ENCODE measurements around the gene EPHA3. TPM values are rescaled to one million over a fixed set of nuclear protein-coding genes. Genes with fewer than 3 reads are reported as not detected.

Gene EPHA3
- total and polyA plus RNA-seq, 2 of the 4 experiments (the other 2 are of a cell fraction), result 0.10 to 0.18 TPM

DNA sequence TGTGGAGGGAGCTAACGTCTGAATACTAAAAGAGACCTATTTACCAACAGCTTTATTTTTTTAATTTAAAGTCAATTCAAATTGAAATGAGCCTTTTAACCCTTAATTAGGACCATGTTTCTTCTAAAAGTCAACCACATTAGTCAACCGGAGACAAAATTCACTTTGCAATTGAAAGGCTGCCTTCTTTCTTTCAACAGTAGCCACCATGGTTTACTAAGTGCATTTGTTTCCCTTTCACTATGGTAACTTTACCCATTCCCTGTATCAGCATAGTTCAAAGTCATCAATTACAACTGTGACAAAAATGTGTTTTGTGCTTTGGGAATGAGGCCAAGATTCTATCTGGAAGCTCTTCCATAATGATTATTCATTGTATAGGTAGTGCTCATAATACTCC is 225.4 kb downstream of the EPHA3 start:
- no peak for TF ChIP-seq MAZ (IDR thresholded peaks at IDR 0.05; ENCODE audit: borderline replicate concordance, low read depth, low read length)
- no peak for TF ChIP-seq POLR2A (IDR thresholded peaks at IDR 0.05; ENCODE audit: low read depth, low read length)
- TF ChIP-seq, protein P1, sequence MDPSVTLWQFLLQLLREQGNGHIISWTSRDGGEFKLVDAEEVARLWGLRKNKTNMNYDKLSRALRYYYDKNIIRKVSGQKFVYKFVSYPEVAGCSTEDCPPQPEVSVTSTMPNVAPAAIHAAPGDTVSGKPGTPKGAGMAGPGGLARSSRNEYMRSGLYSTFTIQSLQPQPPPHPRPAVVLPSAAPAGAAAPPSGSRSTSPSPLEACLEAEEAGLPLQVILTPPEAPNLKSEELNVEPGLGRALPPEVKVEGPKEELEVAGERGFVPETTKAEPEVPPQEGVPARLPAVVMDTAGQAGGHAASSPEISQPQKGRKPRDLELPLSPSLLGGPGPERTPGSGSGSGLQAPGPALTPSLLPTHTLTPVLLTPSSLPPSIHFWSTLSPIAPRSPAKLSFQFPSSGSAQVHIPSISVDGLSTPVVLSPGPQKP (IDR thresholded peaks at IDR 0.05; ENCODE audit: borderline replicate concordance, low read depth, low read length), result no peak
- no peak for TF ChIP-seq CHD1 (IDR thresholded peaks at IDR 0.05; ENCODE audit: low read depth, low read length)
- TF ChIP-seq, protein P2, sequence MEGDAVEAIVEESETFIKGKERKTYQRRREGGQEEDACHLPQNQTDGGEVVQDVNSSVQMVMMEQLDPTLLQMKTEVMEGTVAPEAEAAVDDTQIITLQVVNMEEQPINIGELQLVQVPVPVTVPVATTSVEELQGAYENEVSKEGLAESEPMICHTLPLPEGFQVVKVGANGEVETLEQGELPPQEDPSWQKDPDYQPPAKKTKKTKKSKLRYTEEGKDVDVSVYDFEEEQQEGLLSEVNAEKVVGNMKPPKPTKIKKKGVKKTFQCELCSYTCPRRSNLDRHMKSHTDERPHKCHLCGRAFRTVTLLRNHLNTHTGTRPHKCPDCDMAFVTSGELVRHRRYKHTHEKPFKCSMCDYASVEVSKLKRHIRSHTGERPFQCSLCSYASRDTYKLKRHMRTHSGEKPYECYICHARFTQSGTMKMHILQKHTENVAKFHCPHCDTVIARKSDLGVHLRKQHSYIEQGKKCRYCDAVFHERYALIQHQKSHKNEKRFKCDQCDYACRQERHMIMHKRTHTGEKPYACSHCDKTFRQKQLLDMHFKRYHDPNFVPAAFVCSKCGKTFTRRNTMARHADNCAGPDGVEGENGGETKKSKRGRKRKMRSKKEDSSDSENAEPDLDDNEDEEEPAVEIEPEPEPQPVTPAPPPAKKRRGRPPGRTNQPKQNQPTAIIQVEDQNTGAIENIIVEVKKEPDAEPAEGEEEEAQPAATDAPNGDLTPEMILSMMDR (conservative IDR thresholded peaks at IDR 0.05; ENCODE audit: low read depth, low read length), result no peak
- no peak for TF ChIP-seq SMC3 (IDR thresholded peaks at IDR 0.05; ENCODE audit: low read depth, low read length)
- no peak for TF ChIP-seq RFX5 (IDR thresholded peaks at IDR 0.05; ENCODE audit: low read depth, low read length)
- TF ChIP-seq MAFK (IDR thresholded peaks at IDR 0.05; ENCODE audit: low read depth, low read length), result no peak
- no peak for TF ChIP-seq RAD21 (IDR thresholded peaks at IDR 0.05; ENCODE audit: low read length)
- TF ChIP-seq FOS (IDR thresholded peaks at IDR 0.05; ENCODE audit: low read depth, low read length), result no peak
- TF ChIP-seq BHLHE40 (IDR thresholded peaks at IDR 0.05; ENCODE audit: low read depth, low read length), result no peak
- no peak for TF ChIP-seq RCOR1 (IDR thresholded peaks at IDR 0.05; ENCODE audit: insufficient replicate concordance, low read length)
- TF ChIP-seq NFE2L2 (IDR thresholded peaks at IDR 0.05; ENCODE audit: low read depth, low read length), result no peak
- TF ChIP-seq MXI1 (IDR thresholded peaks at IDR 0.05; ENCODE audit: borderline replicate concordance, low read depth, low read length), result no peak
- TF ChIP-seq, protein P3, sequence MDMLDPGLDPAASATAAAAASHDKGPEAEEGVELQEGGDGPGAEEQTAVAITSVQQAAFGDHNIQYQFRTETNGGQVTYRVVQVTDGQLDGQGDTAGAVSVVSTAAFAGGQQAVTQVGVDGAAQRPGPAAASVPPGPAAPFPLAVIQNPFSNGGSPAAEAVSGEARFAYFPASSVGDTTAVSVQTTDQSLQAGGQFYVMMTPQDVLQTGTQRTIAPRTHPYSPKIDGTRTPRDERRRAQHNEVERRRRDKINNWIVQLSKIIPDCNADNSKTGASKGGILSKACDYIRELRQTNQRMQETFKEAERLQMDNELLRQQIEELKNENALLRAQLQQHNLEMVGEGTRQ (IDR thresholded peaks at IDR 0.05; ENCODE audit: low read depth, low read length), result no peak
- no peak for TF ChIP-seq CEBPB (IDR thresholded peaks at IDR 0.05; ENCODE audit: low read depth, low read length)
- no peaks in the 10 kb centered on the region for H3K9me3 ChIP-seq (ENCODE audit: control insufficient read depth, insufficient read depth, low read length)
- intact Hi-C loops (cut with micrococcal nuclease) (no loop called here), in situ Hi-C loops (cut with MboI; ENCODE audit: low sequenced_read_pairs) (no loop called here), dilution Hi-C loops (cut with HindIII; ENCODE audit: low sequenced_read_pairs, unreplicated experiment) (no loop called here)
- no TSS peak for BruUV-seq (replicated peaks)
- H3K9ac ChIP-seq (ENCODE audit: low read depth, low read length), result no peak overlapping the region
- no peaks in the 10 kb centered on the region for H3K36me3 ChIP-seq (ENCODE audit: control insufficient read depth, insufficient read depth, low read length)
- H3K4me3 ChIP-seq (ENCODE audit: insufficient read depth, low read depth, low read length), result no peak overlapping the region
- H2BK120ac ChIP-seq (ENCODE audit: low read depth, low read length), result no peak overlapping the region
- no peak overlapping the region for H2BK15ac ChIP-seq (ENCODE audit: low read depth, low read length)
- no peak for DNase-seq
- POLR2A ChIA-PET (ENCODE audit: unreplicated experiment), result no interaction called here
- H2BK5ac ChIP-seq (ENCODE audit: low read depth, low read length, poor library complexity, severe bottlenecking), result no peak overlapping the region
- H3K18ac ChIP-seq (ENCODE audit: low read depth, low read length), result no peak overlapping the region
- no peak overlapping the region for H3K4ac ChIP-seq (ENCODE audit: low read depth, low read length)
- H3K9me1 ChIP-seq (ENCODE audit: insufficient read depth, low read length), result no peaks in the 10 kb centered on the region
- H2BK20ac ChIP-seq (ENCODE audit: low read depth, low read length), result no peak overlapping the region
- CTCF ChIA-PET, result no interaction called here
- H3K14ac ChIP-seq (replicated peaks; ENCODE audit: low read depth, low read length), result no peak overlapping the region
- no peak overlapping the region for H4K5ac ChIP-seq (ENCODE audit: low read depth, low read length)
- H3K27me3 ChIP-seq (ENCODE audit: control insufficient read depth, insufficient read depth, low read length), result no peaks in the 10 kb centered on the region
- ATAC-seq (ENCODE audit: low read depth), result no peak
- H3K56ac ChIP-seq (ENCODE audit: extremely low read depth, insufficient read depth, low read length), result no peak overlapping the region
- H3K4me1 ChIP-seq (ENCODE audit: control insufficient read depth, insufficient read depth, low read length), result no peaks in the 10 kb centered on the region
- WGBS, 2 experiments (ENCODE audit: extremely low coverage in 2 of 2, insufficient read length in 1 of 2), result no CpG with 5 or more reads among the region's 2 CpGs
- H3K23ac ChIP-seq (ENCODE audit: low read depth, low read length), result no peak overlapping the region
- no peaks in the 10 kb centered on the region for H3K79me1 ChIP-seq (ENCODE audit: low read depth in 1 of 2, low read length in 2 of 2)
- H3K4me2 ChIP-seq (ENCODE audit: low read depth, low read length), result no peak overlapping the region
- no peak overlapping the region for H2AK5ac ChIP-seq (ENCODE audit: low read depth, low read length)
- H4K91ac ChIP-seq (ENCODE audit: insufficient read depth, low read depth, low read length), result no peak overlapping the region
- H2AFZ ChIP-seq (replicated peaks; ENCODE audit: low read length, poor library complexity), result no peak overlapping the region
- H4K8ac ChIP-seq (ENCODE audit: low read depth in 2 of 2, low read length in 2 of 2), result no peak overlapping the region
- no peaks in the 10 kb centered on the region for H4K20me1 ChIP-seq (ENCODE audit: insufficient read depth, low read length)
- H3K27ac ChIP-seq (ENCODE audit: insufficient read depth, low read length), result no peak overlapping the region
- no peak overlapping the region for H2AK9ac ChIP-seq (replicated peaks; ENCODE audit: low read depth, low read length, poor library complexity)
